OCI-LY3 (cell line): Measurements from ENCODE around the gene CRELD2.

Experiments used
- EZH2phosphoT487 ChIP-seq: fragments of 200-600 bp; shearing (Covaris generic); IDR thresholded peaks from 2 replicates; pipeline ENCODE4 v1.6.1; 2018; ENCODE audit warnings: antibody characterized with exemption, mixed run types, low read depth
- TF ChIP-seq, protein P1 (sequence below): fragments of 200-600, 300-600 bp; sonication (generic); IDR thresholded peaks from 2 replicates; pipeline ENCODE4 v1.5.1; 2014; ENCODE audit warnings: antibody characterized with exemption, low read length, low read depth

DNA sequence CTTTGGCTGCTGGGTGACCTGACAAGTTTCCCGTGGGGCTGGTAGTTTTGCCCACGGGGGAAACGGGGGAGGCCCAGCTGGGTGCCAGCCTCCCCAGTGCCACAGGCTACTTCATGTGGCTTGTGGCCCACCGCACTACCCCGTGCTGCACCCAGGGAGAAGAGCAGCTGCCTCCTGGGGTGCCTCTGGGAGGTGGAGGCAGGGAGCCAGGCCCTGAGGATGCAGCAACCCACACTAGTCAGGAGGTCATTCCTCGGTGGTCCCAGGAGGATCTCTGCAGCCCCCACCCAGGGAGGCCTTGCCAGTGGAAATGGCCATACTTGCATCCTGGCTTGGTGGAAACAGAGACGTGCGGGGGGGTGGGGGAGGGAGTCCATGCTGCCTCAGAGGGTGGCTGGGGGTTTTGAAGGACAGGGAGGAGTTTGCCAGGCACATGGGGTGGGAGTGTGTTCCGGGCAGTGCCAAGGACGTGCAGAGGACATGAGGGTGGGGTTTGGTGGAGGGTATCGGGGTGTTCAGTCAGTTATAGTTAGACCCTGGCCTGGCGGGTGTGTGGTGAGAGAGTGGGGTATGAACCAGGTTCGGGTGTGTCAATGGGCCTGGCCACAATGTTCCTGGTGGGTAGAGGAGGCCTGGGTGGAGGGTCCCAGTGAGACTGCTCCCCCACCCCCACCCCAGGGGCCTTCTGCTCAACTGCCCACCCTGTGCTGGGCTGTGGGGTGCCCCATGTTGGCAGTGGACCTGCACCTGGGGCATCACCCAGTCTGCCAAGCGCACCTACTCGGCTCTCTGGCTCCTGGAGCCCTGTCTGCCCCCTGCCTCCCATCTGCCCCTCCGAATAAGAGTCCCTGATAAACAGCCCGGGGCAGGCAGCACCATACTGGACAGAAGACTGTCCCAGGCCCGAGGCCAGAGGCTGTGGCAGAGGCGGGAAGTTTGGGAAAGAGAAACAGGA, 46.0 kb downstream of the CRELD2 start:
- TF ChIP-seq, protein P1, sequence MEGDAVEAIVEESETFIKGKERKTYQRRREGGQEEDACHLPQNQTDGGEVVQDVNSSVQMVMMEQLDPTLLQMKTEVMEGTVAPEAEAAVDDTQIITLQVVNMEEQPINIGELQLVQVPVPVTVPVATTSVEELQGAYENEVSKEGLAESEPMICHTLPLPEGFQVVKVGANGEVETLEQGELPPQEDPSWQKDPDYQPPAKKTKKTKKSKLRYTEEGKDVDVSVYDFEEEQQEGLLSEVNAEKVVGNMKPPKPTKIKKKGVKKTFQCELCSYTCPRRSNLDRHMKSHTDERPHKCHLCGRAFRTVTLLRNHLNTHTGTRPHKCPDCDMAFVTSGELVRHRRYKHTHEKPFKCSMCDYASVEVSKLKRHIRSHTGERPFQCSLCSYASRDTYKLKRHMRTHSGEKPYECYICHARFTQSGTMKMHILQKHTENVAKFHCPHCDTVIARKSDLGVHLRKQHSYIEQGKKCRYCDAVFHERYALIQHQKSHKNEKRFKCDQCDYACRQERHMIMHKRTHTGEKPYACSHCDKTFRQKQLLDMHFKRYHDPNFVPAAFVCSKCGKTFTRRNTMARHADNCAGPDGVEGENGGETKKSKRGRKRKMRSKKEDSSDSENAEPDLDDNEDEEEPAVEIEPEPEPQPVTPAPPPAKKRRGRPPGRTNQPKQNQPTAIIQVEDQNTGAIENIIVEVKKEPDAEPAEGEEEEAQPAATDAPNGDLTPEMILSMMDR: no peak
- TF ChIP-seq EZH2phosphoT487: no peak
